HEK293 (cell line): ENCODE data around the gene FILIP1L.

Experiments
- ZBTB17 ChIP-seq: fragments of 450-650 bp; formaldehyde crosslinking; IDR thresholded peaks from 2 replicates; pipeline ENCODE4 v1.5.1; 2016; ENCODE audit warnings: missing biosample characterization, missing genetic modification characterization
- ZNF596 ChIP-seq: fragments of 450-650 bp; IDR thresholded peaks from 2 replicates; pipeline ENCODE4 v1.5.0; 2018; ENCODE audit warnings: missing biosample characterization, mild to moderate bottlenecking, missing genetic modification characterization, moderate library complexity

DNA sequence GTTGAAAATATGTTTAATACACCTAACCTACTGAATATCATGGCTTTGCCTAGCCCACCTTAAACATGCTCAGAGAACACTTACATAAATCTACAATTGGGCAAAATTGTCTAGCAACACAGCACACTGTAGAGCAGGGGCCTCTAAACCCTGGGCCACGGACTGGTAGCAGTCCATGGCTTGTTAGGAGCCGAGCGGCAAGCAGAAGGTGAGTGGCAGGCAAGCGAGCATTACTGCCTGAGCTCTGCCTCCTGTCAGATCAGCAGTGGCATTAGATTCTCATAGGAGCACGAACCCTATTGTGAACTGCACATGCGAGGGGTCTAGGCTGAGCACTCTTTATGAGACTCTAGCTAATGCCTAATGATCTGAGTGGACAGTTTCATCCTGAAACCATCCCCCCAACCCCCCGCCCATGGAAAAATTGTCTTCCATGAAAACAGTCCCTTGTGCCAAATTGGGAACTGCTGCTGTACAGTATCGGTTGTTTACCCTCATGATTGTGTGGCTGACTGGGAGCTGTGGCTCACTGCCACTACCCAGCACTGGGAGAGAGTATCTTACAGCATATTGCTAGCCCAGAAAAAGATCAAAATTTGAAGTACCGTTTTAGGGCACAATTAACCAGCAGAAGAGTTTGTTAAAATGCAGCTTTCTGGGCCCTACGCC lies 270.6 kb downstream of the FILIP1L start:
- TF ChIP-seq ZNF596 = no peak
- no peak for TF ChIP-seq ZBTB17 (tag by site-specific recombination)
